Astrocyte of the cerebellum (primary cell): ENCODE results near the gene POC1B.

Experiments
- DNase-seq: peaks from one replicate; pipeline ENCODE4 v3.0.0-alpha.2; 2011; ENCODE audit warnings: low read depth
- H3K4me3 ChIP-seq: 2 replicates; pipeline ENCODE4 v1.5.1; 2011; ENCODE audit warnings: mild to moderate bottlenecking, low read depth, low read length, moderate library complexity
- CTCF ChIP-seq: IDR thresholded peaks from 2 replicates; pipeline ENCODE4 v1.5.1; 2012; ENCODE audit warnings: low read length, low read depth, moderate library complexity, mild to moderate bottlenecking; ENCODE audit errors: missing control alignments
- in situ Hi-C: cut with HindIII; loops from 2 replicates; pipeline ENCODE4 v1.10.0; 2017; ENCODE audit warnings: low sequenced_read_pairs

Gene POC1B

GRCh38 chr12:89492883-89493282, 33.0 kb downstream of the POC1B start:
- DNase-seq, result no peak
- in situ Hi-C loops, result no loop called here
- H3K4me3 ChIP-seq, result no peak overlapping the region
- TF ChIP-seq CTCF, result no peak

GRCh38 chr12:89490922-89491321, 34.9 kb downstream of the POC1B start:
- no peak for TF ChIP-seq CTCF

GRCh38 chr12:89486264-89486663, 39.6 kb downstream of the POC1B start:
- no peak overlapping the region for H3K4me3 ChIP-seq
- DNase-seq, result no peak
- no peak for TF ChIP-seq CTCF
- in situ Hi-C loops, result no loop called here

More at GRCh38 chr12:89490922-89491321, 34.9 kb downstream of the POC1B start:
- no peak overlapping the region for H3K4me3 ChIP-seq
- no peak for DNase-seq
- in situ Hi-C loops, result no loop called here

GRCh38 chr12:89484470-89484869, 41.4 kb downstream of the POC1B start:
- DNase-seq, result no peak
- in situ Hi-C loops, result no loop called here
- no peak overlapping the region for H3K4me3 ChIP-seq
- TF ChIP-seq CTCF, result no peak

GRCh38 chr12:89481213-89481914, 44.5 kb downstream of the POC1B start:
- in situ Hi-C loops, result no loop called here
- no peak for DNase-seq
- TF ChIP-seq CTCF, result no peak
- H3K4me3 ChIP-seq, result no peak overlapping the region

GRCh38 chr12:89479982-89480381, 45.9 kb downstream of the POC1B start:
- no peak for TF ChIP-seq CTCF
- H3K4me3 ChIP-seq, result no peak overlapping the region
- in situ Hi-C loops, result no loop called here
- no peak for DNase-seq
